LNCAP (cell line): Measurements from ENCODE around the gene MRPL32.

Experiments
- TF ChIP-seq, protein P1 (sequence below): fragments of 450-650 bp; IDR thresholded peaks from 2 replicates; pipeline ENCODE4 v1.5.1; 2017; ENCODE audit warnings: mild to moderate bottlenecking

Gene MRPL32

DNA sequence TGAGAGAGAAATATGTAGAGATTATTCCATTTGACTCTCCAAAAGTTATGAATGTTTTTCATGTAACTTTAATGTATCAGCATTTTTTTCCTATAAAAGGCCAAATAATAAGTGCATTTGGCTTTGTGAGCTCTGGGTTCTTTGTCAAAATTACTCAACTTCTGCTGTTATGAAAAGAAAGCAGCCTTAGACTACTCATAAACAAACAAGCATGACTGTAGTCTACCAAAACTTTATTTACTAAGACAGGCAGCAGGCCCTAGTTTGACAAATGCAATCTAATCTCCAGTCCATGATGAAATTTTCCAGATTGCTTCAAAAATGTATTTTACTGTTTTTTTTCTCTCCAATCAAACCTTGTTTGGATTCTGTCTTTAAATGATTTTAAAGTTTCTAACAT is 46.3 kb downstream of the MRPL32 start:
- TF ChIP-seq, protein P1, sequence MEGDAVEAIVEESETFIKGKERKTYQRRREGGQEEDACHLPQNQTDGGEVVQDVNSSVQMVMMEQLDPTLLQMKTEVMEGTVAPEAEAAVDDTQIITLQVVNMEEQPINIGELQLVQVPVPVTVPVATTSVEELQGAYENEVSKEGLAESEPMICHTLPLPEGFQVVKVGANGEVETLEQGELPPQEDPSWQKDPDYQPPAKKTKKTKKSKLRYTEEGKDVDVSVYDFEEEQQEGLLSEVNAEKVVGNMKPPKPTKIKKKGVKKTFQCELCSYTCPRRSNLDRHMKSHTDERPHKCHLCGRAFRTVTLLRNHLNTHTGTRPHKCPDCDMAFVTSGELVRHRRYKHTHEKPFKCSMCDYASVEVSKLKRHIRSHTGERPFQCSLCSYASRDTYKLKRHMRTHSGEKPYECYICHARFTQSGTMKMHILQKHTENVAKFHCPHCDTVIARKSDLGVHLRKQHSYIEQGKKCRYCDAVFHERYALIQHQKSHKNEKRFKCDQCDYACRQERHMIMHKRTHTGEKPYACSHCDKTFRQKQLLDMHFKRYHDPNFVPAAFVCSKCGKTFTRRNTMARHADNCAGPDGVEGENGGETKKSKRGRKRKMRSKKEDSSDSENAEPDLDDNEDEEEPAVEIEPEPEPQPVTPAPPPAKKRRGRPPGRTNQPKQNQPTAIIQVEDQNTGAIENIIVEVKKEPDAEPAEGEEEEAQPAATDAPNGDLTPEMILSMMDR, result no peak

DNA sequence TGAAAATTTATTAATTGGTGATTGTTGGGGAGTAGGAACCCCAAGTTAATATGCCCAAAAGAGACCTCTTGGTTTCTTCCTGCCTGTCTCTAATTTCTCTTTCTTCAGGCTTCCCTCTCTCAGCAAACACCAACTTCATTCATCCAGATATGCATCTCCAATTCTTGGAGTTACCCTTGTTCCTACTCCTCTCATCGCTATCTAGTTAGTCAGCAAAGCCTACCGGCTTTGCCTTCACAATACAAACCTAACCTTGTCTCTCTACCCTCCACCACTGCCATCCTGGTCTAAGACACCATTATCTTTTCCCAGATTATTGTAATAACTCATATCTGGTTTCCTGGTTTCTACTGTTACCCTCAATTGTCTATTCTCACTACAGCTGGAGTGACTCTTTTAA is 47.9 kb downstream of the MRPL32 start:
- TF ChIP-seq, protein P1, result no peak

DNA sequence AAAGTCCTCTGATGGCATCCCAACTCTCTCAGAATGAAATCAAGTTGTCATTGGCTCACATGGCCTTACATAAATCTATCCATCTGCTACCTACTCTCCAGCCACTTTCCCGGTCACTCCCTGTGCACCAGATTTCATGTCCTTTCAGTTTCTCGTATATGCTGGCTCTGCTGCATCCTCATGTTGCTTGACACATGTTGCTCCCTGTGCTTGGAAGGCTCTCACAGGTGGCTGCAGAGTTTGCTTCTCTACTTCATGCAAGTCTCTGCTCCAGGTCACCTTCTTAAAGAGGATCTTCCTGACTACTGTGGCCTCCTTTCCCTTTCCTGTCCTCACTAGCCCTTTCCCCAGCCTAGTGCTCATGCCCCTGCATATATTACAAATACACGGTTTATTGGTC is 48.3 kb downstream of the MRPL32 start:
- TF ChIP-seq, protein P1, result no peak

DNA sequence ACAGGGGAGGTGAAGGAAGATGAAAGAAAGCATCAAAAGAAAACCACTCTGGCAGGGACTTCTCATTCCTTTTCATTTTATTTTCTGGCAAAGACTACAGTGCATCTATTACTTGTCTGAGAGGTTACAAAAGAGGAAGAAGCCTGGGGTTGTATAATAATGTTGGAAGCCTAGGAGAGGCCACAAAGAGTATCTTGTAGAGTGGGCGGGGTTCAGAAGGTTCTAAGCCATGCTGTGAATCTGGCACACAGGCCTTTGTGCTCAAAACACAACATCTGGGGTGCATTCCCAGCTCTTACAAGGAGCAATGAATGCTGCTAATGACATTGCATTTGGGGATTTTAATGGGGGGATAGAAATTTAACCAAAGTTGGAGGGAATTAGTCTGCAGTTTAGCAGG is 49.4 kb downstream of the MRPL32 start:
- TF ChIP-seq, protein P1, result no peak

DNA sequence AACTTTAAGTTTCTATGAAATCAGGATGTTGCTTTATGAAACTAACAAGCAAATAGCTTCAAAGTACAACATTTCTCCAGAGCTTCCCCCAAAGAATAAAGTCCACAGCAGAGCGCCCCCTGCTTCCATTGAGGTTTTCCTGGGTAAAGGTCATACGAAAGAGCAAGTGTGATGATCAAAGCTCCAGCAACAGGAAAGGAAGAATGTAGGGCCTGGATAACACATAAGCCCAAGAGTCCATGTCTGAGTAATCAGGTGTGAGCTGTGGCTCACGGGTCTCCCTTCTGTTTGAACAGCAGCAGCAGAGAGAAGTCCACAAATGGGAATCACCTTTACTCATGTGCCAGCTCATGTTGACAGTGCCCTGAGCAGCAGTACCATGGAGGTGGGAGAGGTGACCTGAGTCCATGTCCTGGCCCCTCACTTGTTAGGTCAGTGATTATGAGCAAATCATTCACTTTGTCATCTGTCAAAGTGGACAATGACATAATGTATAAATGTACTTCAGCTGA is 50.5 kb downstream of the MRPL32 start:
- TF ChIP-seq, protein P1, result no peak

DNA sequence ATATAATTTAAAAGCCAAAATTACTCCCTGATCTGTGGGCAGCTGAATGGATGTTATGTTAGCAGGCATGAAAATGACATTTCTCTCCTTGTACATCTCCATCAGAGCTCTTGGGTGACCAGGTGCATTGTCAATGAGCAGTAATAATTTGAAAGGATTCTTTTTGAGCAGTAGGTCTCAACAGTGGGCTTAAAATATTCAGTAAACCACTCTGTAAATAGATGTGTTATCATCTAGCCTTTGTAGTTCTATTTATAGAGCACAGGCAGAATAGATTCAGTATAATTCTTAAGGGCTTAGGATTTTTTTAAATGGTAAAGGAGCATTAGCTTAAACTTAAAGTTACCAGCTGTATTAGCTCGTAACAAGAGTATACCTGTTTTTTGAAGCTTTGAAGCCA is 52.0 kb downstream of the MRPL32 start:
- TF ChIP-seq, protein P1, result no peak

DNA sequence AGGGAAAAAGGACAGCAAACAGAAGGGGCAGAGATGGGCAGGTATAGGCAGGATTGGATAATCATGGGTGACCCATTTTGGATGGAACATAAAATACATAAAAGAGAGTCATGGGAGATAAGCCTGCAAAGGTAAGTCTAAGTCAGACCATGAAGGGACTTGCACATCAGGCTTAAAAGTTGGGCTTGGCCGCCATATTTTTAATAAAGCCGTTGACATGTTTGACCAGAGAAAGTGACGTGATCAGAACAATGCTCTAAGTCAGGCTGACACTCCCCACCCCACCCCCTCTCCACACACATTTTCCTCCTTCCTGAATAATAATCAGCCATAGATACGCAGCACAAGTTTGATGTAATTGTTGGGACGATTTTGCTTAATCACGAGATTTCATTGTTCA is 54.0 kb downstream of the MRPL32 start:
- TF ChIP-seq, protein P1, result no peak

DNA sequence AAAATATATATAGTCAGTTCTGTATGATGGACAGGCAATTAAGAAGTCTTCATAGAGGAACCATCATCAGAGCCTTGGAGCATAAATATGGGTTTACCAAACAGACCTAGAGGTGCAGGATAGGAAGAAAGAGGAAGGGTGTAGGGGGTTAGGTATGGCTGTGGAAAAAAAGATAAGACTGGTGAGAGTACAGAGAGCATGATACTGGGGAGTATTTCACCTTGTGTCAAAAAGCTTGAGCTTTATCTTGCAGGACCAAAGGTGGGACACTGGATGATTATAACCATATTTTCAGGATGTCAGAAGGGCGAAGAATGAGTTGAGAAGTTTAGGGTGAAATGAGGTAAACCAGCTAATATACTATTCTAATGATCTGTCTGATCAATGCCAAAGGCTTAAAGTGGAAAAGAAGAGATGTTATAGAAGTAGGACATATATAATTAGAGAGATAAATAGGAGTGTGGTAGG is 54.6 kb downstream of the MRPL32 start:
- TF ChIP-seq, protein P1, result no peak
